CD4-positive, alpha-beta T cell (primary cell): ENCODE measurements around the gene BANP. TPM values are rescaled to one million over a fixed set of nuclear protein-coding genes. Genes with fewer than 3 reads are reported as not detected.
"Not testable (repeated sequence)": the region's sequence is repeated elsewhere in the genome, so short reads cannot be mapped to it uniquely, and the experiment has no call there.

Source experiments
- ATAC-seq: fragments of 200-7000 bp; cut with Tn5 transposase; one replicate; pipeline ENCODE4 v1.10.0; 2022; ENCODE audit warnings: mild to moderate bottlenecking; ENCODE audit not compliant: poor library complexity
- CTCF ChIA-PET: fragments of 350-600 bp; sonication (Branson Sonifier 250); formaldehyde crosslinking; loops from one replicate; lab custom pipeline; 2021; ENCODE audit warnings: antibody characterized with exemption, inconsistent platforms; lab: Charles Lee
- POLR2A ChIA-PET: fragments of 350-600 bp; sonication (Branson Sonifier 250); formaldehyde crosslinking; loops from one replicate; lab custom pipeline; 2021; ENCODE audit warnings: antibody characterized with exemption, inconsistent platforms; lab: Charles Lee
- DNase-seq, 14 experiments: peaks; one replicate each; pipeline ENCODE4 v3.0.0-alpha.2; 2013 to 2020; ENCODE audit warnings: mixed read lengths in 2 of 14
- H3K27ac ChIP-seq, 2 donors: one replicate each; pipeline versions ENCODE4 v1.5.1 to v1.7.0; 2013; ENCODE audit warnings: low read length in 2 of 2, low read depth in 1 of 2, mild to moderate bottlenecking in 1 of 2
- H3K27me3 ChIP-seq, 2 experiments: 1 replicate in 1 of 2; 2 replicates in 1 of 2; pipeline versions ENCODE4 v1.6.1 to v1.7.0; 2013; ENCODE audit warnings: low read length in 2 of 2, control low read depth in 1 of 2, mild to moderate bottlenecking in 1 of 2, moderate library complexity in 1 of 2; ENCODE audit not compliant: insufficient read depth in 2 of 2, control insufficient read depth in 1 of 2
- H3K36me3 ChIP-seq: one replicate; pipeline ENCODE4 v1.6.1; 2013; ENCODE audit warnings: low read length, control low read depth; ENCODE audit not compliant: insufficient read depth
- H3K4me1 ChIP-seq: one replicate; pipeline ENCODE4 v1.6.1; 2013; ENCODE audit warnings: low read length, control low read depth; ENCODE audit not compliant: insufficient read depth
- H3K4me3 ChIP-seq: one replicate; pipeline ENCODE4 v1.5.1; 2013; ENCODE audit warnings: mild to moderate bottlenecking, low read length, moderate library complexity
- H3K9me3 ChIP-seq, 2 experiments: 1 replicate in 1 of 2; 2 replicates in 1 of 2; pipeline versions ENCODE4 v1.6.1 to v1.7.0; 2013; ENCODE audit warnings: low read length in 2 of 2, mild to moderate bottlenecking in 2 of 2, control low read depth in 1 of 2, moderate library complexity in 1 of 2; ENCODE audit not compliant: control insufficient read depth in 1 of 2, insufficient read depth in 1 of 2
- H3K27ac Mint-ChIP-seq: one replicate; pipeline ENCODE4 v1.8.0; 2020; ENCODE audit warnings: mixed read lengths
- H3K27me3 Mint-ChIP-seq: one replicate; pipeline ENCODE4 v1.8.0; 2021; ENCODE audit warnings: mixed read lengths
- H3K36me3 Mint-ChIP-seq: one replicate; pipeline ENCODE4 v1.8.0; 2021; ENCODE audit warnings: low read depth, mixed read lengths
- H3K4me1 Mint-ChIP-seq: one replicate; pipeline ENCODE4 v1.8.0; 2021; ENCODE audit warnings: low read depth, mixed read lengths
- H3K4me3 Mint-ChIP-seq: one replicate; pipeline ENCODE4 v1.8.0; 2020; ENCODE audit warnings: mild to moderate bottlenecking, mixed read lengths
- H3K9me3 Mint-ChIP-seq: one replicate; pipeline ENCODE4 v1.8.0; 2020; ENCODE audit warnings: mixed read lengths
- intact Hi-C, 2 experiments: fragments of 100-400 bp; cut with DNase I in 1 of 2; cut with micrococcal nuclease in 1 of 2; formaldehyde crosslinking; loops; one replicate each; pipeline versions ENCODE4 v1.15.1 to v1.9.0; 2023 to 2025; cut with DNase I, micrococcal nuclease
- total RNA-seq, 174 experiments: library from RNA in 2 of 174; stranded (reverse) in 2 of 174; gene quantifications; one replicate each; pipeline ENCODE4 v1.2.3 and lab custom pipeline; 2021 to 2026
- TF ChIP-seq, protein P1 (sequence below): fragments of 200-600 bp; IDR thresholded peaks from one replicate; pipeline ENCODE4 v1.8.0; 2022; ENCODE audit warnings: antibody characterized with exemption, mild to moderate bottlenecking

BANP gene
- total RNA-seq, 2 experiments from 2014 or later, result 57.5 to 58.6 TPM

DNA sequence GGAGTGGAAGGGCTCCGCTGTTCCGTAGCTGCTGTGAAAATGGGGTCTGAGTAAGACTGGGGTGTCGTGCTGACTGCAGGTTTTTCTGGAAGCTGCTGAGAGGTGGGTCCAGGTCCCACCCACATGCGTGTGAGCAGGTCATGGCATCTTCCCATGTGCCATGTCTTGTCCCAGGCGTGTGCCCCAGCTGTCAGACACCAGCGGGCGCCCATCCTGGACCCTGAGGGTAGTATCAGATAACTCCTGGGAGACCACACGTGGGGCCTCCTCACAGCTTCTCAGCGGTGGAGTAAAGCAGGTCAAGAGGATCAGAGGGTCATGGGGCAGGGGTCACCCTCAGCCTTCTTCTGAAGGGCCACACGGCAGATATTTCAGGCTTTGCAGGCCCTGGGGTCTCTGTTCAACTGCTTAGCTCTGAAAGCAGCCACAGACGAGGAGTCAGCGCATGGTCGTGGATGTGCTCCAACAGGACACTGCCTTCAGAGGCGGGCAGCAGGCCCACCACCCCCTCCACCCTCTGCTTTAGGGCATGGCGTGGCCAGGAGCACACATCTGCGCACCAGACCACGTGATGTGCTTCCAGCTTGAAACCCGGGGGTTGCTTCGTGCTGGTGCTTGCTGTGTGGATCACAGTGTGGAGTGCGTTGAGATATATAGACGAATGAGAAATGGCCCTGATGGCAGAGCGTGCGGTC is 68.7 kb downstream of the BANP start:
- ChIA-PET CTCF (no interaction called here), POLR2A (no interaction called here)
- Histone ChIP-seq H3K4me1 (peaks cover 4% of the 10 kb centered on the region), H3K27me3 (no peaks in the 10 kb centered on the region), H3K27ac (no peak overlapping the region), H3K4me3 (no peak overlapping the region), H3K9me3 (no peaks in the 10 kb centered on the region), H3K36me3 (peaks cover 51% of the 10 kb centered on the region)
- no peak overlapping the region for H3K27ac Mint-ChIP-seq
- TF ChIP-seq, protein P1, sequence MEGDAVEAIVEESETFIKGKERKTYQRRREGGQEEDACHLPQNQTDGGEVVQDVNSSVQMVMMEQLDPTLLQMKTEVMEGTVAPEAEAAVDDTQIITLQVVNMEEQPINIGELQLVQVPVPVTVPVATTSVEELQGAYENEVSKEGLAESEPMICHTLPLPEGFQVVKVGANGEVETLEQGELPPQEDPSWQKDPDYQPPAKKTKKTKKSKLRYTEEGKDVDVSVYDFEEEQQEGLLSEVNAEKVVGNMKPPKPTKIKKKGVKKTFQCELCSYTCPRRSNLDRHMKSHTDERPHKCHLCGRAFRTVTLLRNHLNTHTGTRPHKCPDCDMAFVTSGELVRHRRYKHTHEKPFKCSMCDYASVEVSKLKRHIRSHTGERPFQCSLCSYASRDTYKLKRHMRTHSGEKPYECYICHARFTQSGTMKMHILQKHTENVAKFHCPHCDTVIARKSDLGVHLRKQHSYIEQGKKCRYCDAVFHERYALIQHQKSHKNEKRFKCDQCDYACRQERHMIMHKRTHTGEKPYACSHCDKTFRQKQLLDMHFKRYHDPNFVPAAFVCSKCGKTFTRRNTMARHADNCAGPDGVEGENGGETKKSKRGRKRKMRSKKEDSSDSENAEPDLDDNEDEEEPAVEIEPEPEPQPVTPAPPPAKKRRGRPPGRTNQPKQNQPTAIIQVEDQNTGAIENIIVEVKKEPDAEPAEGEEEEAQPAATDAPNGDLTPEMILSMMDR, result no peak
- intact Hi-C loops, result no loop called here
- no peaks in the 10 kb centered on the region for H3K4me1 Mint-ChIP-seq
- H3K36me3 Mint-ChIP-seq, result peaks cover 50% of the 10 kb centered on the region
- H3K27me3 Mint-ChIP-seq, result no peaks in the 10 kb centered on the region
- H3K9me3 Mint-ChIP-seq, result no peaks in the 10 kb centered on the region
- DNase-seq, result no peak
- no peak overlapping the region for H3K4me3 Mint-ChIP-seq
- ATAC-seq, result no peak

DNA sequence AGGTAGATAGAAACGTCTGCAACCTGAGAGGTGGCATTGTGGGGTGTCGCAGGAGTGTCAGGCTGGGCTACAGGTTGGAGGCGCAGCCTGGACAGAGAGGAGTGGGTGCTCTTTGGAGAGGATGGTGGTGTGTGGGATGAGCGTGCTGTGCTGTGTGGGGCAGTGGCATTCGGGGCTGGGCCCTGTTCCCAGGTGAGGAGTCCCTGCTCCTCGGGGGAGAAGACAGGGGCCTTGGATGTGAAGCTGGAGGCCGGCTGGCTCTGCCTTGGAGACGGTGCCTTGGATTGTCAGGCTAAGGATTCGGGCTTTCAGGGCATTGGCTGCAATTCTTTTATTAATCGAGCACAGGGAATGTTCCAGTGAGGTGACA is 69.3 kb downstream of the BANP start:
- DNase-seq, result no peak
- peaks cover 4% of the 10 kb centered on the region for H3K4me1 ChIP-seq
- no peak overlapping the region for H3K4me3 ChIP-seq
- H3K4me1 Mint-ChIP-seq, result no peaks in the 10 kb centered on the region
- H3K27me3 Mint-ChIP-seq, result no peaks in the 10 kb centered on the region
- TF ChIP-seq, protein P1, result no peak
- intact Hi-C loops, result no loop called here
- H3K27ac Mint-ChIP-seq, result no peak overlapping the region
- no peaks in the 10 kb centered on the region for H3K9me3 ChIP-seq
- no peaks in the 10 kb centered on the region for H3K9me3 Mint-ChIP-seq
- POLR2A ChIA-PET, result no interaction called here
- CTCF ChIA-PET, result no interaction called here
- no peak for ATAC-seq
- H3K4me3 Mint-ChIP-seq, result no peak overlapping the region
- peaks cover 52% of the 10 kb centered on the region for H3K36me3 Mint-ChIP-seq
- peaks cover 51% of the 10 kb centered on the region for H3K36me3 ChIP-seq
- no peak overlapping the region for H3K27ac ChIP-seq
- H3K27me3 ChIP-seq, result no peaks in the 10 kb centered on the region

DNA sequence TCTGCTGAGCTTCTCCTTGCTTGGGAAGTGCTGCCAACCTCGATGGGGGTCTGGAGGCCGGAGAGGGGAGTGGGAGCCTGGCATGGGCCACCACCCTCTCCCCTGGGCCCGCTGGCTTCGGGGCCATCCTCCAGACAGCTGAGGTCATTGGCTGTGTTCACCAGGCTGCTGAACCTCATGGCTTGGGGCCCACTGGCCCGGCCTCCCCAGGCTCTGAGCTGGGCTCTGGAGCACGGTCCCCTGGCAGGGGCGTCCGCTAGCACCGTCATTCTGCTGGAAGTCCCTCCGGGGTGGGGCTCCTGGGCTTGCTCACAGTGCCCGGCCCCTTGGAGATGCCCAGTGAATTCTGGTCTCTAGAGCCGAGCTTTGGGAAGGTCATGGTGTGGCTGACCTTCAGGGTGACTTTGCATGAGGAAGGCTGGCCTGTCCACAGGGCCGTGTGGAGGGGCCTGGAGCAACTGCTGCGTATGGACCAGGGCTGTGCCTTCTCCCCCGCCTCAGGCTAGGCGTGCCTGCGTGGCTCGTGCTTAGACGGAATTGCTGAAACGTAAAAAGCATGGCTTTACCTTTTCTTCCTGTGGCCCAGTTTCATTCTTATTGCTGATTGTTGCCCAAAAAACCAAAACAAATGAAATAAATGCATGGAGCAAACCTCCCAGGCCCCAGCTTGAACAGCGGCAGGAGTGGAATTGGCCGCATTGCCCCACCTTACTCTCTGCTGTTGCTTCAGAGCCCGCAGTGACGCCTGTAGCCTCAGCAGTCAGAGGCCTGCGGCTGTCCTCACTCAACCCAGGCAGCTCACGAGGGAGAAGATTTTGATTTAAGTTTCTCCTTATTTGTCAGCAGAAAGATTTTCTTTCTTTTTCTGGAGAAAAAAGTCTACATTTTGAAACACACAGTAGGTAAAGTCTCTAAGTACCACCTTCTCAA is 70.1 kb downstream of the BANP start:
- H3K27ac ChIP-seq, H3K4me1 ChIP-seq, H3K4me3 Mint-ChIP-seq, CTCF ChIA-PET, H3K4me1 Mint-ChIP-seq, H3K27ac Mint-ChIP-seq, H3K27me3 ChIP-seq, H3K27me3 Mint-ChIP-seq, H3K9me3 Mint-ChIP-seq, H3K4me3 ChIP-seq, ATAC-seq, H3K9me3 ChIP-seq, DNase-seq, intact Hi-C loops, POLR2A ChIA-PET: not testable (repeated sequence)
- H3K36me3 Mint-ChIP-seq, result peaks cover 56% of the 10 kb centered on the region
- peaks cover 50% of the 10 kb centered on the region for H3K36me3 ChIP-seq
